HEK293 (cell line): Measurements from ENCODE around the gene GIMAP5.

ENCODE experiments used
- PRDM10 ChIP-seq: fragments of 450-650 bp; formaldehyde crosslinking; IDR thresholded peaks from 2 replicates; pipeline ENCODE4 v1.5.1; 2016; ENCODE audit warnings: missing biosample characterization, missing genetic modification characterization
- ZBTB1 ChIP-seq: fragments of 450-650 bp; formaldehyde crosslinking; IDR thresholded peaks from 2 replicates; pipeline ENCODE4 v1.5.1; 2016; ENCODE audit warnings: missing biosample characterization, missing genetic modification characterization
- ZBTB21 ChIP-seq: fragments of 450-650 bp; formaldehyde crosslinking; IDR thresholded peaks from 2 replicates; pipeline ENCODE4 v1.5.1; 2017; ENCODE audit warnings: missing biosample characterization, missing genetic modification characterization
- ZBTB8A ChIP-seq: fragments of 450-650 bp; formaldehyde crosslinking; IDR thresholded peaks from 2 replicates; pipeline ENCODE4 v1.5.1; 2016; ENCODE audit warnings: missing biosample characterization, missing genetic modification characterization
- ZNF16 ChIP-seq: fragments of 450-650 bp; formaldehyde crosslinking; IDR thresholded peaks from 2 replicates; pipeline ENCODE4 v1.5.1; 2016; ENCODE audit warnings: low read depth, missing biosample characterization, missing genetic modification characterization
- ZNF280D ChIP-seq: fragments of 450-650 bp; formaldehyde crosslinking; IDR thresholded peaks from 2 replicates; pipeline ENCODE4 v1.5.1; 2016; ENCODE audit warnings: missing biosample characterization, missing genetic modification characterization
- ZNF354C ChIP-seq: fragments of 450-650 bp; formaldehyde crosslinking; IDR thresholded peaks from 2 replicates; pipeline ENCODE4 v1.5.1; 2016; ENCODE audit warnings: missing biosample characterization, missing genetic modification characterization, low read depth, borderline replicate concordance
- ZNF629 ChIP-seq: fragments of 450-650 bp; formaldehyde crosslinking; IDR thresholded peaks from 2 replicates; pipeline ENCODE4 v1.5.1; 2017; ENCODE audit warnings: missing biosample characterization, missing genetic modification characterization
- ZNF707 ChIP-seq: fragments of 450-650 bp; formaldehyde crosslinking; IDR thresholded peaks from 2 replicates; pipeline ENCODE4 v1.5.1; 2016; ENCODE audit warnings: missing biosample characterization, missing genetic modification characterization
- ZNF843 ChIP-seq: fragments of 450-650 bp; formaldehyde crosslinking; IDR thresholded peaks from 2 replicates; pipeline ENCODE4 v1.5.1; 2016; ENCODE audit warnings: missing biosample characterization, missing genetic modification characterization
- TF ChIP-seq, protein P1 (sequence below): fragments of 450-650 bp; formaldehyde crosslinking; IDR thresholded peaks from 2 replicates; pipeline ENCODE4 v1.5.1; 2016; ENCODE audit warnings: missing biosample characterization, missing genetic modification characterization

DNA sequence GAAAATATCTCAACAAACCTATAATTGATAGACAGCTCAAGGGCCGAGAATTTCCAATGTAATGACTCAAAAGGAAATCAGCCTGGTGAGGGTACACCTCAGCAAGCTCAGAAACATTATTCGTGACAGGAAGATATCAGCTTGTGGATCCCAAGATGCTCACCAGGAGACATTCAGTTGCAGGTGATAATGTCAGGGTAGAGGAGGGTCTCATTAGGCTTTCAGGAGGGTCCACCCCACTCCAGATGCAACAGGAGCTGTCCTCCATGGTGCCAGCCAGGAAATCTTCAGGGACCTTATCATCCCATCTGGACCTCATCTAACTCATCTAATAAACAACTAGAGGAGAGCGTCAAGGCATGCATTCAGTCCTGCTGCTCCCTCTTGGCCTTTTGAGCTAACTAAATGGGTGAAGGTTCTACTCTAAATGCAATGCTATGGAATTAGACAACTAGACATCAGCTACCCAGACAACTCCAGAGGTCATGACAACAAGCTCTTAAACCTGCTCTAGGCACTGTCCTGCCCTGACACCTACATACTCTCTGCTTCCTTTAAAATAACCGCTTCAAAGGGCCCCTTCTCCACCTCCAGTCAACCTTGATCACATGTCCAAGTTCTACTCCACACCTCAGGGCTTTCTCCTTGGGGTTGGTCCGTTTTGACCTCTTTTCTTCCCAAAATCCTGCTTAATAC, 4.3 kb upstream of the GIMAP5 start:
- TF ChIP-seq, protein P1, sequence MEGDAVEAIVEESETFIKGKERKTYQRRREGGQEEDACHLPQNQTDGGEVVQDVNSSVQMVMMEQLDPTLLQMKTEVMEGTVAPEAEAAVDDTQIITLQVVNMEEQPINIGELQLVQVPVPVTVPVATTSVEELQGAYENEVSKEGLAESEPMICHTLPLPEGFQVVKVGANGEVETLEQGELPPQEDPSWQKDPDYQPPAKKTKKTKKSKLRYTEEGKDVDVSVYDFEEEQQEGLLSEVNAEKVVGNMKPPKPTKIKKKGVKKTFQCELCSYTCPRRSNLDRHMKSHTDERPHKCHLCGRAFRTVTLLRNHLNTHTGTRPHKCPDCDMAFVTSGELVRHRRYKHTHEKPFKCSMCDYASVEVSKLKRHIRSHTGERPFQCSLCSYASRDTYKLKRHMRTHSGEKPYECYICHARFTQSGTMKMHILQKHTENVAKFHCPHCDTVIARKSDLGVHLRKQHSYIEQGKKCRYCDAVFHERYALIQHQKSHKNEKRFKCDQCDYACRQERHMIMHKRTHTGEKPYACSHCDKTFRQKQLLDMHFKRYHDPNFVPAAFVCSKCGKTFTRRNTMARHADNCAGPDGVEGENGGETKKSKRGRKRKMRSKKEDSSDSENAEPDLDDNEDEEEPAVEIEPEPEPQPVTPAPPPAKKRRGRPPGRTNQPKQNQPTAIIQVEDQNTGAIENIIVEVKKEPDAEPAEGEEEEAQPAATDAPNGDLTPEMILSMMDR (tag by site-specific recombination), result no peak
- TF ChIP-seq ZNF16 (tag by site-specific recombination) (no peak), ZNF280D (tag by site-specific recombination) (no peak), PRDM10 (tag by site-specific recombination) (no peak), ZNF354C (tag by site-specific recombination) (no peak), ZBTB8A (tag by site-specific recombination) (no peak), ZNF629 (tag by site-specific recombination) (no peak), ZNF707 (tag by site-specific recombination) (no peak), ZNF843 (tag by site-specific recombination) (no peak), ZBTB21 (tag by site-specific recombination) (no peak), ZBTB1 (tag by site-specific recombination) (no peak)
